ENCODE data around the gene DNAJB6.

DNA sequence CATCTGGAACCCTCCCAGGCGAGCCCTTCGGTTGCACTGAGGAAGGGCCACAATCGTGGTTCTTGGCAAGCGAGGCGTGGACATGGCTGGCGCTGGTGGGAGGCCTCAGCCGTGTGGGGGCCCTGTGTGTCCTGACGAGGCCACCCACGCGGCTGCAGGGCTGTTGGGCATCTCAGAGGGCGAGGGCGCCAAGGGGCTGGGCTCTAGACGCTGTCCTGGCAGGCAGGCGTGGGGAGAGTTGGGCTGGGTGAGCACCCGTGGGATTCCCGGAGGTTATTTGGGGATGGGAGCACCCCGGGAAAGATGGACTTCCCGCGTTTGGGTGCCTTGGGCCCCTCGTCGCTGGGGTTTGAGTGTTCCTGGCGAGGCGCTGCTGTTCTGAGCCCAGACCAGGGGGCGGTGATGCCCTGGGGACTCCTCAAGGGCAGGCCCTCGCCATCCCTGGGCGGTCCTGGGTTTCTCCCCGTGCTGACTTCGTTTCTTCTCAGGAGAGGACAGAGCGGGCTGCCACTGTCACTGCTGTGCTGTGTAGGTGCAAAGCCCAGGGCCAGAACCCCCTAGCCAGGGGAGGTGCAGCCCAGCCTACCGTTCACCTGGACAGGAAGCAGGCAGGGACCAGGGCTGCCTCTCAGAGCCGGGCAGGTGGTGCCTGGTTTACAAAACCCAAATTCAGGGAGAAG, 87.2 kb downstream of the DNAJB6 start:
- TF ChIP-seq CTCF (conservative IDR thresholded peaks at IDR 0.05) = no peak
- no peak for TF ChIP-seq ZFX (IDR thresholded peaks at IDR 0.05)

All from C4-2B (cell line).